GM12878 (cell line): ENCODE results near the gene SALL3. TPM values are rescaled to one million over a fixed set of nuclear protein-coding genes. Genes with fewer than 3 reads are reported as not detected.

Experiments
- ATAC-seq: fragments of 200-7000 bp; cut with Tn5 transposase; 3 replicates; pipeline ENCODE4 v1.9.1; 2020; ENCODE audit warnings: mild to moderate bottlenecking, moderate library complexity
- BruUV-seq: library from RNA; stranded (reverse); fragments of 400-500 nt; replicated peaks from 2 replicates; lab custom pipeline; 2021; lab: Mats Ljungman, UMichigan
- CTCF ChIA-PET: fragments of 300-600 bp; sonication (Branson Sonifier 250); formaldehyde crosslinking; extraction: SDS; loops from one replicate; lab custom pipeline; 2021; ENCODE audit warnings: inconsistent platforms; lab: Yijun Ruan, JAX
- POLR2A ChIA-PET: fragments of 350-600 bp; formaldehyde crosslinking; extraction: SDS; loops from one replicate; lab custom pipeline; 2021; ENCODE audit warnings: inconsistent platforms; lab: Charles Lee
- RAD21 ChIA-PET: fragments of 300-600 bp; sonication (Branson Sonifier 250); formaldehyde crosslinking; loops from one replicate; lab custom pipeline; 2023; ENCODE audit warnings: antibody characterized with exemption; ENCODE audit not compliant: unreplicated experiment; lab: Charles Lee
- SMC1A ChIA-PET: fragments of 300-600 bp; sonication (Branson Sonifier 250); formaldehyde crosslinking; loops from one replicate; lab custom pipeline; 2023; ENCODE audit not compliant: unreplicated experiment, uncharacterized antibody; lab: Charles Lee
- DNase-seq: peaks from one replicate; pipeline ENCODE4 v3.0.0-alpha.2; 2011; ENCODE audit warnings: low read depth, low spot score
- FAIRE-seq: peaks from 3 replicates; lab custom pipeline; 2011; peaks lifted over from hg19 to GRCh38; lab: Jason Lieb, UNC
- H2AFZ ChIP-seq: 2 replicates; pipeline ENCODE4 v1.6.0; 2011; ENCODE audit warnings: low read depth, low read length, control low read depth; ENCODE audit not compliant: control insufficient read depth
- H3K27ac ChIP-seq: 2 replicates; pipeline ENCODE4 v1.5.1; 2011; ENCODE audit warnings: control low read depth; ENCODE audit not compliant: control insufficient read depth, insufficient read depth
- H3K27me3 ChIP-seq, 2 experiments: replicated peaks in 1 of 2; 2 replicates each; pipeline versions ENCODE4 v1.6.0 to v1.6.1; 2011; ENCODE audit warnings: low read length in 1 of 2; ENCODE audit not compliant: control insufficient read depth in 2 of 2, insufficient read depth in 2 of 2
- H3K36me3 ChIP-seq, 2 experiments: 2 replicates each; pipeline ENCODE4 v1.5.1; 2011; ENCODE audit warnings: low read length in 1 of 2; ENCODE audit not compliant: control insufficient read depth in 2 of 2, insufficient read depth in 2 of 2
- H3K4me1 ChIP-seq: 2 replicates; pipeline ENCODE4 v1.6.1; 2011; ENCODE audit warnings: mild to moderate bottlenecking, low read length, moderate library complexity, mixed read lengths; ENCODE audit not compliant: control insufficient read depth, insufficient read depth
- H3K4me2 ChIP-seq: 2 replicates; pipeline ENCODE4 v1.6.0; 2011; ENCODE audit warnings: control low read depth; ENCODE audit not compliant: control insufficient read depth, insufficient read depth
- H3K4me3 ChIP-seq: fragments of 200-600 bp; sonication (generic); 2 replicates; pipeline ENCODE4 v1.5.1; 2016
- H3K79me2 ChIP-seq: 2 replicates; pipeline ENCODE4 v1.6.0; 2011; ENCODE audit warnings: low read length; ENCODE audit not compliant: control insufficient read depth, insufficient read depth
- H3K9ac ChIP-seq: 2 replicates; pipeline ENCODE4 v1.8.0; 2011; ENCODE audit warnings: low read length, control low read depth, mixed read lengths; ENCODE audit not compliant: control insufficient read depth, insufficient read depth
- H3K9me3 ChIP-seq: replicated peaks from 3 replicates; pipeline ENCODE4 v1.5.1; 2011; ENCODE audit warnings: mild to moderate bottlenecking, low read length; ENCODE audit not compliant: control insufficient read depth, insufficient read depth
- H4K20me1 ChIP-seq: 2 replicates; pipeline ENCODE4 v1.6.0; 2011; ENCODE audit not compliant: control insufficient read depth, insufficient read depth
- BHLHE40 ChIP-seq, 2 experiments: fragments of 450-650 bp in 1 of 2; IDR thresholded peaks; 2 replicates each; pipeline ENCODE4 v1.6.1; 2011 to 2017; ENCODE audit warnings: low read depth in 2 of 2, borderline replicate concordance in 1 of 2, improper control_type of control experiment in 1 of 2, low read length in 1 of 2, mild to moderate bottlenecking in 1 of 2
- E2F4 ChIP-seq: IDR thresholded peaks from 2 replicates; pipeline ENCODE4 v1.6.1; 2012; ENCODE audit warnings: low read depth, low read length, improper control_type of control experiment
- E4F1 ChIP-seq: fragments of 450-650 bp; IDR thresholded peaks from 2 replicates; pipeline ENCODE4 v1.6.1; 2018; ENCODE audit warnings: borderline replicate concordance, mild to moderate bottlenecking; ENCODE audit not compliant: partially characterized antibody
- HDAC6 ChIP-seq: fragments of 200-600 bp; sonication (generic); IDR thresholded peaks from one replicate; pipeline ENCODE4 v1.8.0; 2017; ENCODE audit warnings: antibody characterized with exemption; ENCODE audit not compliant: unreplicated experiment
- HSF1 ChIP-seq: fragments of 150-350 bp; IDR thresholded peaks from 2 replicates; pipeline ENCODE4 v1.6.1; 2014; ENCODE audit warnings: mild to moderate bottlenecking, low read depth, low read length
- IKZF1 ChIP-seq: fragments of 450-650 bp; conservative IDR thresholded peaks from 2 replicates; pipeline ENCODE4 v1.6.1; 2017; ENCODE audit warnings: antibody characterized with exemption, mild to moderate bottlenecking
- MLLT1 ChIP-seq: fragments of 450-650 bp; IDR thresholded peaks from 2 replicates; pipeline ENCODE4 v1.6.1; 2016; ENCODE audit warnings: mild to moderate bottlenecking
- MTA2 ChIP-seq: fragments of 450-650 bp; IDR thresholded peaks from 2 replicates; pipeline ENCODE4 v1.6.1; 2016; ENCODE audit warnings: low read depth, mild to moderate bottlenecking, moderate library complexity
- NFXL1 ChIP-seq: fragments of 450-650 bp; IDR thresholded peaks from 2 replicates; pipeline ENCODE4 v1.6.1; 2017; ENCODE audit warnings: antibody characterized with exemption, mild to moderate bottlenecking, borderline replicate concordance
- RAD51 ChIP-seq: fragments of 450-650 bp; IDR thresholded peaks from 2 replicates; pipeline ENCODE4 v1.6.1; 2016; ENCODE audit warnings: moderate library complexity, mild to moderate bottlenecking, inconsistent platforms
- SRF ChIP-seq, 2 experiments: IDR thresholded peaks; 2 replicates each; pipeline ENCODE4 v1.6.1; 2011; ENCODE audit warnings: low read depth in 2 of 2, low read length in 2 of 2, mild to moderate bottlenecking in 1 of 2, moderate library complexity in 1 of 2
- ZNF592 ChIP-seq: fragments of 450-650 bp; IDR thresholded peaks from 2 replicates; pipeline ENCODE4 v1.6.1; 2017; ENCODE audit warnings: mild to moderate bottlenecking, moderate library complexity
- ZNF622 ChIP-seq: fragments of 450-650 bp; IDR thresholded peaks from 2 replicates; pipeline ENCODE4 v1.6.1; 2017; ENCODE audit warnings: mild to moderate bottlenecking, inconsistent platforms
- WGBS: methylation state at CpG from one replicate; pipeline ENCODE4 v1.1.6; 2016; ENCODE audit warnings: low lambda C conversion rate; ENCODE audit not compliant: insufficient replicate concordance, insufficient coverage; ENCODE audit errors: missing lambda C conversion rate; 5-methylcytosine and 5-hydroxymethylcytosine counted together
- in situ Hi-C: fragments of 300-500 bp; cut with MboI; formaldehyde crosslinking; loops from 9 replicates; pipeline ENCODE4 v1.14.3; 2018; ENCODE audit warnings: mixed read lengths
- intact Hi-C: fragments of 100-400 bp; cut with micrococcal nuclease; formaldehyde crosslinking; loops from one replicate; pipeline ENCODE4 v1.14.2; 2022; ENCODE audit not compliant: unreplicated experiment
- polyA plus RNA-seq, 11 experiments: library from polyadenylated mRNA; depleted of rRNA in 4 of 11; unstranded in 6 of 11; stranded (reverse) in 5 of 11; fragments of >200 nt; fragmentation: Nextera tagmentation in 4 of 11; fragmentation: Illumina TruSeq in 1 of 11; extraction: Ambion mirVana in 4 of 11; extraction: Trizol in 1 of 11; gene quantifications; 1 replicate in 1 of 11; 2 replicates in 10 of 11; pipeline versions ENCODE4 v1.2.1 to v1.2.3, GENCODE V29; 2011 to 2016; ENCODE audit warnings: inconsistent platforms in 2 of 11, missing spikeins in 2 of 11, low read depth in 1 of 11
- total RNA-seq, 4 experiments: library from RNA; depleted of rRNA in 3 of 4; stranded (reverse); fragments of >200 nt in 3 of 4; fragmentation: Illumina TruSeq in 1 of 4; extraction: Trizol in 1 of 4; gene quantifications; 2 replicates each; pipeline versions ENCODE4 v1.2.1 to v1.2.3, GENCODE V29; 2013 to 2021

Gene SALL3
- total and polyA plus RNA-seq, 10 of the 15 experiments (the other 5 are each of a cell fraction or from before 2014, with no cell fraction given): 0.01 to 0.10 (median 0.07) TPM; not detected in 7

GRCh38 chr18:79026491-79026890 lies 46.9 kb downstream of the SALL3 start:
- Histone ChIP-seq H2AFZ (no peak overlapping the region), H3K4me1 (no peaks in the 10 kb centered on the region), H3K79me2 (no peaks in the 10 kb centered on the region), H4K20me1 (no peaks in the 10 kb centered on the region), H3K4me2 (no peak overlapping the region), H3K9ac (no peak overlapping the region), H3K9me3 (no peaks in the 10 kb centered on the region), H3K27ac (no peak overlapping the region), H3K4me3 (no peak overlapping the region), H3K27me3 (no peaks in the 10 kb centered on the region), H3K36me3 (no peaks in the 10 kb centered on the region)
- RAD21 ChIA-PET: interaction anchor here (0.7 kb wide), 1 partner anchor 32 kb away, joined by 5 read pairs; no protein-coding TSS in a partner anchor
- 0% methylated on average over 5 of the region's 5 CpGs for WGBS
- CTCF ChIA-PET: no interaction called here
- ATAC-seq: no peak
- no TSS peak for BruUV-seq
- no peak for DNase-seq
- POLR2A ChIA-PET: no interaction called here
- in situ Hi-C loops (no loop called here), intact Hi-C loops (no loop called here)
- SMC1A ChIA-PET: no interaction called here
- FAIRE-seq: no peak
- no peak for TF ChIP-seq ZNF622
- no peak for TF ChIP-seq MLLT1
- TF ChIP-seq ZNF592: no peak
- TF ChIP-seq E2F4: no peak
- TF ChIP-seq BHLHE40 (IDR thresholded peaks at IDR 0.05; ENCODE audit: borderline replicate concordance in 1 of 2, low read depth in 2 of 2, low read length in 1 of 2): no peak
- no peak for TF ChIP-seq NFXL1
- TF ChIP-seq SRF (IDR thresholded peaks at IDR 0.05; ENCODE audit: low read depth in 2 of 2, low read length in 2 of 2): no peak
- TF ChIP-seq MTA2: no peak
- no peak for TF ChIP-seq E4F1
- no peak for TF ChIP-seq IKZF1
- no peak for TF ChIP-seq HDAC6
- TF ChIP-seq RAD51: no peak
- TF ChIP-seq HSF1: no peak
